HFFc6 (cell line): Measurements from ENCODE around the gene GNRH2. TPM values are rescaled to one million over a fixed set of nuclear protein-coding genes. Genes with fewer than 3 reads are reported as not detected.
A peak's percentile ranks its signal among the peaks of the same experiment; 100 is the strongest.

Experiments
- DNase-seq: peaks from one replicate; pipeline ENCODE4 v3.0.0-alpha.2; 2018
- H3K27ac Mint-ChIP-seq: 2 replicates; pipeline ENCODE4 v1.8.0; 2020; ENCODE audit warnings: mild to moderate bottlenecking, mixed read lengths
- H3K27me3 Mint-ChIP-seq: 2 replicates; pipeline ENCODE4 v1.8.0; 2021; ENCODE audit warnings: mild to moderate bottlenecking, moderate library complexity, mixed read lengths; ENCODE audit not compliant: insufficient read depth
- H3K36me3 Mint-ChIP-seq: 2 replicates; pipeline ENCODE4 v1.8.0; 2021; ENCODE audit warnings: low read depth, mixed read lengths
- H3K4me1 Mint-ChIP-seq: 2 replicates; pipeline ENCODE4 v1.8.0; 2020; ENCODE audit warnings: low read depth, mixed read lengths
- H3K4me3 Mint-ChIP-seq: 2 replicates; pipeline ENCODE4 v1.8.0; 2020; ENCODE audit warnings: mild to moderate bottlenecking, moderate library complexity, mixed read lengths
- H3K9me3 Mint-ChIP-seq: 2 replicates; pipeline ENCODE4 v1.8.0; 2020; ENCODE audit warnings: mild to moderate bottlenecking, mixed read lengths
- total RNA-seq, 6 experiments: library from RNA; stranded (reverse); fragmentation: NEBNext Ultra II Directional; extraction: Animal tissue kit (Norgen Biotek cat#: 25700); gene quantifications; 2 replicates in 1 of 6; 3 replicates in 5 of 6; pipeline ENCODE4 v1.2.3, GENCODE V29; 2021
- TF ChIP-seq, protein P1 (sequence below): fragments of 200-600 bp; sonication (generic); IDR thresholded peaks from 2 replicates; pipeline ENCODE4 v1.5.0; 2021; ENCODE audit warnings: antibody characterized with exemption, mild to moderate bottlenecking

GNRH2 gene
- total RNA-seq, 6 experiments from 2014 or later, result 0.26 TPM; not detected in 5

DNA sequence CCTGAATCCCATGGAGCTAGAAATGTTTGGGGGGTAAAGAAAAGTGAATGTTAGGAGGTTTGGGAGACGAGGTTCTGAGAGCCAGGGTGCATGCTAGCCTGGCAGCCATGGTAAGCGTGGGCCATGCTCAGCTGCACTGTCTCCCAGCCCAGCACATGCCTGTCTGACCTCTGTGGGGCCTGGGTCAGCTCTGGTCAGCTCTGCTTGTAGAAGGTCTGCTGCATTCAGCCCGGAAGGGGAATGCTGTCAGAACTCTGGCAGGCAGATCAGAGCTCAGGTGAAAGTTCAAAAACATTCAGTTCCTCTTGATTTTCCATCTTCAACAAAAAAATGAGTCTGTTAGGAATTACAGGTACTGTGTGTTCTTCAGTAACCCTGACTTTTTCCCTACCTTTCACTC is 5.8 kb upstream of the GNRH2 start:
- Mint-ChIP-seq H3K4me1 (peaks cover 13% of the 10 kb centered on the region), H3K27me3 (no peaks in the 10 kb centered on the region), H3K4me3 (no peak overlapping the region), H3K36me3 (peaks cover 11% of the 10 kb centered on the region), H3K9me3 (no peaks in the 10 kb centered on the region), H3K27ac (no peak overlapping the region)
- TF ChIP-seq, protein P1, sequence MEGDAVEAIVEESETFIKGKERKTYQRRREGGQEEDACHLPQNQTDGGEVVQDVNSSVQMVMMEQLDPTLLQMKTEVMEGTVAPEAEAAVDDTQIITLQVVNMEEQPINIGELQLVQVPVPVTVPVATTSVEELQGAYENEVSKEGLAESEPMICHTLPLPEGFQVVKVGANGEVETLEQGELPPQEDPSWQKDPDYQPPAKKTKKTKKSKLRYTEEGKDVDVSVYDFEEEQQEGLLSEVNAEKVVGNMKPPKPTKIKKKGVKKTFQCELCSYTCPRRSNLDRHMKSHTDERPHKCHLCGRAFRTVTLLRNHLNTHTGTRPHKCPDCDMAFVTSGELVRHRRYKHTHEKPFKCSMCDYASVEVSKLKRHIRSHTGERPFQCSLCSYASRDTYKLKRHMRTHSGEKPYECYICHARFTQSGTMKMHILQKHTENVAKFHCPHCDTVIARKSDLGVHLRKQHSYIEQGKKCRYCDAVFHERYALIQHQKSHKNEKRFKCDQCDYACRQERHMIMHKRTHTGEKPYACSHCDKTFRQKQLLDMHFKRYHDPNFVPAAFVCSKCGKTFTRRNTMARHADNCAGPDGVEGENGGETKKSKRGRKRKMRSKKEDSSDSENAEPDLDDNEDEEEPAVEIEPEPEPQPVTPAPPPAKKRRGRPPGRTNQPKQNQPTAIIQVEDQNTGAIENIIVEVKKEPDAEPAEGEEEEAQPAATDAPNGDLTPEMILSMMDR, result no peak
- DNase-seq, result no peak

DNA sequence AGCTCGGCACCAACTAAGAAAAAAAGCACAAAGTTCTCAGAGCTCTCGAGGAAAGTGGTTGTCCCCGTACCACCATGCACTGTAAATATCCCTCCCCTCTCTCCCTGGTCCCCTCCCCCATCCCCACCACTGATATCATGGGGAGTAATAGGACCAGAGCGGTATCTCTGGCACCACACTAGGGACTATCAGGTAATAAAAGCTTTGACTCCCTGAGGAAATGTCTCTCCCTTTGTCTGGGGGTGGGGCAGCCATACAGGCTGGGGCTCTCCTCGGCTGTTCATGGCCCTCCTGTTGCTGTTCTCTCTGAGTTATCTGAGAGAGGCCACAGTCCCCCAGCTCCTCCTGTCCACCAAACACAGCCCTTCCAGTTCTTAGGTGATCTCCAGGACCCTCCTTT is 5.0 kb upstream of the GNRH2 start:
- no peaks in the 10 kb centered on the region for H3K9me3 Mint-ChIP-seq
- no peak overlapping the region for H3K27ac Mint-ChIP-seq

DNA sequence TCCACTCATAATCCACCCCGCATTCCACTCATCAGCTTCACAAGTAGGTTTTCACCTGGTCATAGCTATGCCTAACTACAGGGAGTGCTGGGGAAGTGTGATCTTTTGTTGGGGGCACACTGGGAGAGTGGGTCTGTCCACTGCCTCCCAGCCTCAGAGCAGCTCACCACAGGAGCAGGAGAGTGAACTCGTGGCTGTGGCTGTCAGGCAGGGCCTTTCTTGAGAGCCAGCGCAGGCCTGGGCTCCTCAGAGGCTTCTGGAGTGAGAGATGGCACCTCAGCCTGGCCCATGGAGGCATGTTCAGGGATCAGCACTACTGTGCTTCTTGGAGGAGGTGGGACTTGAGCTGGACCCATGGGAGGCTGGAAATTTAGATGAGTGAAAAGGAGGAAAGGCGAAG is 4.0 kb upstream of the GNRH2 start:
- peaks cover 13% of the 10 kb centered on the region for H3K4me1 Mint-ChIP-seq
- no peak overlapping the region for H3K4me3 Mint-ChIP-seq
- H3K36me3 Mint-ChIP-seq, result peaks cover 11% of the 10 kb centered on the region

More for the DNA sequence above, 5.0 kb upstream of the GNRH2 start:
- TF ChIP-seq, protein P1, result no peak
- no peak for DNase-seq
- no peak overlapping the region for H3K4me3 Mint-ChIP-seq
- peaks cover 11% of the 10 kb centered on the region for H3K36me3 Mint-ChIP-seq
- H3K27me3 Mint-ChIP-seq, result no peaks in the 10 kb centered on the region
- peaks cover 13% of the 10 kb centered on the region for H3K4me1 Mint-ChIP-seq

DNA sequence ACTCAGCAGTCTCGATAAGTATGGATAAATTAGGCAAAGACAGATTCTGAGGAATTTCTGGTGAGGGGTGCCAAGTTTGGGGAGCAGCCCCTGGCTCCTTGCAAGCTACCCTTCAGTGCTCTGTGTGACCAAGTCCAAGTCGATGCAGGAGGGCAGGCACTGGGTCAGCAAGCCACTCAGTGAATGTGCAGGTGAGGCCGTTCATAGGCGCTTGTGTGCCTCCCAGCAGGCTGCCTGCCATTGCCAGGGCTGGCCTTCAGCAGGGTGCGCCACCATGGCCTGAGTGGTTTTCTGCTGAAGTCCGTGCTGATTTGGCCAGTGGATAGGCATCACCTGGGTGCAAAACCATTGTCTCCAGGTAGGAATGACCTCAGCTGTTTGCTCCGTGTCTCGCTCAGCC is 3.3 kb upstream of the GNRH2 start:
- H3K4me1 Mint-ChIP-seq, result peaks cover 17% of the 10 kb centered on the region
- TF ChIP-seq, protein P1, result no peak
- no peaks in the 10 kb centered on the region; the same call in 1 of the 2 replicates for H3K27me3 Mint-ChIP-seq
- no peak overlapping the region for H3K27ac Mint-ChIP-seq
- H3K36me3 Mint-ChIP-seq, result peaks cover 11% of the 10 kb centered on the region
- no peak for DNase-seq
- H3K9me3 Mint-ChIP-seq, result no peaks in the 10 kb centered on the region
- H3K4me3 Mint-ChIP-seq, result no peak overlapping the region

More for the DNA sequence above, 4.0 kb upstream of the GNRH2 start:
- TF ChIP-seq, protein P1, result no peak
- DNase-seq, result no peak
- H3K27ac Mint-ChIP-seq, result no peak overlapping the region
- no peaks in the 10 kb centered on the region for H3K9me3 Mint-ChIP-seq
- no peaks in the 10 kb centered on the region for H3K27me3 Mint-ChIP-seq

DNA sequence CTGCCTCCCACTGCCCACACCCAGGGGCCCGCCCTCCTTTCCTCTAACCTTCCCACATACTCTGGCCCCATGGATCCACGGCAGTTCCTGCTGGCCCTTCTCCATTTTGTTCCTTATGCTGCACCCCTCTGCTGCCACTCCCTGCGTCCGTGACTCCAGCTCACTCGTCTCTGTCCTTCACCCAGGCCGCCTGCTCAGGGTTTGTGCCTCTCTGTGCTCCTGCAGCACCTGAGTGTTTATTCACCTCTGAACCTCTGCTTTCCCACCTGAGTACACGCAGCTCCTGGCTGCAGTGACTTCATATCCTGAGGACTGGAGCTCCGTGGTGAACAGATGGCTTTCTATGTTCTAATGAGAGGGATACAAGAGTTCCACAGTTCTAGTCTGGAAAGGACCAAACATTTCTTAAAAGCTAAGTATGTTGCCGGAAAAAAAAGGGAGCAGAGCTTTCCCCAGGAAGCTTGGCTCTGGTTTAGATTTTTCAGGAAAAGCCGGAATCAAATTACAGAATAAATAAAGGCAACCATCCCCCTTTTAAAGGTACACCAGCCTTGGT is 1.5 kb upstream of the GNRH2 start:
- no peak for DNase-seq
- Mint-ChIP-seq H3K27ac (peak overlapping the region; percentile 14; the same call in 1 of the 2 replicates), H3K27me3 (no peaks in the 10 kb centered on the region; the same call in 1 of the 2 replicates), H3K4me3 (peak overlapping the region; percentile 21; the same call in 1 of the 2 replicates), H3K36me3 (peaks cover 9% of the 10 kb centered on the region), H3K9me3 (no peaks in the 10 kb centered on the region), H3K4me1 (peaks cover 26% of the 10 kb centered on the region)
- TF ChIP-seq, protein P1, result no peak
